HCT116 (cell line): ENCODE results near the gene SLC2A4.

Experiments used
- CEBPB ChIP-seq: IDR thresholded peaks from 2 replicates; pipeline ENCODE4 v1.6.1; 2012; ENCODE audit warnings: low read depth
- CTCF ChIP-seq, 3 experiments: fragments of 200-600 bp in 1 of 3; sonication (generic) in 1 of 3; IDR thresholded peaks in 2 of 3; conservative IDR thresholded peaks in 1 of 3; 2 replicates each; pipeline ENCODE4 v1.5.1; 2012 to 2017; ENCODE audit warnings: low read depth in 2 of 3, low read length in 2 of 3, antibody characterized with exemption in 1 of 3, borderline replicate concordance in 1 of 3, control low read depth in 1 of 3, mild to moderate bottlenecking in 1 of 3, mixed read lengths in 1 of 3, mixed run types in 1 of 3, moderate library complexity in 1 of 3; ENCODE audit not compliant: insufficient read depth in 1 of 3
- EGR1 ChIP-seq: IDR thresholded peaks from 2 replicates; pipeline ENCODE4 v1.6.1; 2012; ENCODE audit warnings: low read depth
- EZH2phosphoT487 ChIP-seq: fragments of 200-600 bp; IDR thresholded peaks from 2 replicates; pipeline ENCODE4 v1.6.1; 2018; ENCODE audit warnings: antibody characterized with exemption, borderline replicate concordance
- POLR2A ChIP-seq: IDR thresholded peaks from 2 replicates; pipeline ENCODE4 v1.7.0; 2011; ENCODE audit warnings: borderline replicate concordance; ENCODE audit not compliant: insufficient read depth, insufficient read length; ENCODE audit errors: extremely low read depth
- RAD21 ChIP-seq: IDR thresholded peaks from 2 replicates; pipeline ENCODE4 v1.6.1; 2012; ENCODE audit warnings: low read depth, mild to moderate bottlenecking
- SRF ChIP-seq: IDR thresholded peaks from 2 replicates; pipeline ENCODE4 v1.6.1; 2012; ENCODE audit warnings: low read depth
- YY1 ChIP-seq: IDR thresholded peaks from 2 replicates; pipeline ENCODE4 v1.6.1; 2011; ENCODE audit warnings: low read length, low read depth, moderate library complexity, mild to moderate bottlenecking; ENCODE audit not compliant: insufficient replicate concordance; ENCODE audit errors: extremely low read depth
- ZBTB33 ChIP-seq: IDR thresholded peaks from 2 replicates; pipeline ENCODE4 v1.6.1; 2011; ENCODE audit warnings: mild to moderate bottlenecking, low read length, moderate library complexity; ENCODE audit not compliant: insufficient replicate concordance; ENCODE audit errors: extremely low read depth
- ZNF274 ChIP-seq: fragments of 200-500 bp; sonication (Bioruptor generic); IDR thresholded peaks from 2 replicates; pipeline ENCODE4 v1.6.1; 2014; ENCODE audit warnings: mild to moderate bottlenecking, low read depth, low read length, inconsistent platforms

- TF ChIP-seq YY1, result no peak
- no peak for TF ChIP-seq EZH2phosphoT487
- no peak for TF ChIP-seq CTCF (IDR thresholded peaks at IDR 0.05 in 2 of 3, conservative IDR thresholded peaks at IDR 0.05 in 1 of 3; ENCODE audit: borderline replicate concordance in 1 of 3, insufficient read depth in 1 of 3, low read depth in 2 of 3, low read length in 2 of 3)
- no peak for TF ChIP-seq ZBTB33
- no peak for TF ChIP-seq SRF
- TF ChIP-seq RAD21, result no peak
- no peak for TF ChIP-seq CEBPB
- TF ChIP-seq POLR2A, result no peak
- TF ChIP-seq EGR1, result no peak
- no peak for TF ChIP-seq ZNF274
Observed at GRCh38 chr17:7336240-7337175, 55.0 kb downstream of the SLC2A4 start, which contains the start of gene ACAP1.
